ENCODE results near the gene MC1R. TPM values are rescaled to one million over a fixed set of nuclear protein-coding genes. Genes with fewer than 3 reads are reported as not detected.
A peak's percentile ranks its signal among the peaks of the same experiment; 100 is the strongest.

MC1R gene
- total RNA-seq, 2 experiments from 2014 or later = 8.3 to 22.3 TPM

GRCh38 chr16:89915303-89916232 lies 3.1 kb upstream of the MC1R start:
- POLR2A ChIA-PET = interaction anchor here (0.6 kb wide), 1 partner anchor 58 kb away, joined by 3 read pairs; no protein-coding TSS in a partner anchor
- intact Hi-C loops (cut with micrococcal nuclease; ENCODE audit: unreplicated experiment) = loop anchor here (5.0 to 10.0 kb wide), 2 partner anchors 101 to 193 kb away; partner anchors contain the start of genes FANCA, VPS9D1 and ZNF276

GRCh38 chr16:89917773-89918452 lies 749 bp upstream of the MC1R start:
- TF ChIP-seq CTCF (conservative IDR thresholded peaks at IDR 0.05; ENCODE audit: low read length) (no peak), EZH2phosphoT487 (IDR thresholded peaks at IDR 0.05; ENCODE audit: borderline replicate concordance, low read depth, low read length) (no peak)
- H3K4me1 ChIP-seq (ENCODE audit: insufficient read depth, low read length, poor library complexity, severe bottlenecking) = peaks cover 52% of the 10 kb centered on the region
- peaks cover 25% of the 10 kb centered on the region for H3K36me3 ChIP-seq (ENCODE audit: insufficient read depth, low read length)
- H2AFZ ChIP-seq (ENCODE audit: low read length) = peak overlapping the region; percentile 42; the same call in 1 of the 2 replicates
- H3K9me2 ChIP-seq (ENCODE audit: insufficient read depth, low read length) = no peaks in the 10 kb centered on the region
- ChIA-PET CTCF (ENCODE audit: unreplicated experiment) (interaction anchor here (0.6 kb wide), 1 partner anchor 111 kb away, joined by 4 read pairs; no protein-coding TSS in a partner anchor), POLR2A (interaction anchor here (0.7 to 1.3 kb wide), 5 partner anchors 45 to 349 kb away, joined by 3 to 6 read pairs (median 3); partner anchors contain the start of gene TCF25)
- H3K79me2 ChIP-seq (ENCODE audit: insufficient read depth, low read depth, low read length) = no peaks in the 10 kb centered on the region
- no peaks in the 10 kb centered on the region for H3K9me3 ChIP-seq (ENCODE audit: low read length)
- peak overlapping the region; percentile 58 for H3K4me3 ChIP-seq (ENCODE audit: low read depth, low read length, poor library complexity, severe bottlenecking)
- no peaks in the 10 kb centered on the region for H4K20me1 ChIP-seq (ENCODE audit: insufficient read depth, low read length)
- H3K27ac ChIP-seq (ENCODE audit: low read depth, low read length, poor library complexity, severe bottlenecking) = peak overlapping the region; percentile 90
- intact Hi-C loops (cut with micrococcal nuclease; ENCODE audit: unreplicated experiment) = loop anchor here (2.0 to 10.0 kb wide), 3 partner anchors 103 to 217 kb away; partner anchors contain the start of genes FANCA, SPATA2L, VPS9D1 and ZNF276
- peak; percentile 96 for DNase-seq (ENCODE audit: low spot score)
- BruUV-seq (replicated peaks) = no TSS peak
- peak overlapping the region; percentile 84 for H3K4me2 ChIP-seq (ENCODE audit: low read length)

More at GRCh38 chr16:89915303-89916232, 3.1 kb upstream of the MC1R start:
- BruUV-seq (replicated peaks) = no TSS peak
- no peaks in the 10 kb centered on the region for H3K9me2 ChIP-seq (ENCODE audit: insufficient read depth, low read length)
- DNase-seq (ENCODE audit: low spot score) = no peak
- no peaks in the 10 kb centered on the region for H3K9me3 ChIP-seq (ENCODE audit: low read length)
- H3K4me2 ChIP-seq (ENCODE audit: low read length) = no peak overlapping the region
- no peaks in the 10 kb centered on the region for H3K79me2 ChIP-seq (ENCODE audit: insufficient read depth, low read depth, low read length)
- peaks cover 35% of the 10 kb centered on the region for H3K4me1 ChIP-seq (ENCODE audit: insufficient read depth, low read length, poor library complexity, severe bottlenecking)
- H4K20me1 ChIP-seq (ENCODE audit: insufficient read depth, low read length) = no peaks in the 10 kb centered on the region
- no peak overlapping the region for H3K27ac ChIP-seq (ENCODE audit: low read depth, low read length, poor library complexity, severe bottlenecking)
- TF ChIP-seq EZH2phosphoT487 (IDR thresholded peaks at IDR 0.05; ENCODE audit: borderline replicate concordance, low read depth, low read length) = no peak
- TF ChIP-seq CTCF (conservative IDR thresholded peaks at IDR 0.05; ENCODE audit: low read length) = no peak
- no peak overlapping the region for H2AFZ ChIP-seq (ENCODE audit: low read length)
- H3K36me3 ChIP-seq (ENCODE audit: insufficient read depth, low read length) = peaks cover 49% of the 10 kb centered on the region
- H3K4me3 ChIP-seq (ENCODE audit: low read depth, low read length, poor library complexity, severe bottlenecking) = no peak overlapping the region
- CTCF ChIA-PET (ENCODE audit: unreplicated experiment) = no interaction called here

Data from OCI-LY7 (cell line).